Mesothelial cell of epicardium (in vitro differentiated cells): ENCODE results near the gene PDXDC1. TPM values are rescaled to one million over a fixed set of nuclear protein-coding genes. Genes with fewer than 3 reads are reported as not detected.
A peak's percentile ranks its signal among the peaks of the same experiment; 100 is the strongest.
"Not testable (repeated sequence)": the region's sequence is repeated elsewhere in the genome, so short reads cannot be mapped to it uniquely, and the experiment has no call there.

Experiments used
- DNase-seq, 2 experiments: peaks; one replicate each; pipeline ENCODE4 v3.0.0; 2021; ENCODE audit warnings: low spot score in 2 of 2; ENCODE audit not compliant: unreplicated experiment in 2 of 2
- H3K27ac Mint-ChIP-seq: 2 replicates; pipeline ENCODE4 v1.8.0; 2021; ENCODE audit warnings: mixed read lengths
- H3K27me3 Mint-ChIP-seq: 2 replicates; pipeline ENCODE4 v1.8.0; 2021; ENCODE audit warnings: low read depth, mixed read lengths
- H3K36me3 Mint-ChIP-seq: 2 replicates; pipeline ENCODE4 v1.8.0; 2021; ENCODE audit warnings: mixed read lengths
- H3K4me1 Mint-ChIP-seq: 2 replicates; pipeline ENCODE4 v1.8.0; 2021; ENCODE audit warnings: mixed read lengths
- H3K4me3 Mint-ChIP-seq: 2 replicates; pipeline ENCODE4 v1.8.0; 2021; ENCODE audit warnings: mild to moderate bottlenecking, moderate library complexity, mixed read lengths
- H3K9me3 Mint-ChIP-seq: 2 replicates; pipeline ENCODE4 v1.8.0; 2021; ENCODE audit warnings: mixed read lengths
- total RNA-seq: library from RNA; stranded (reverse); gene quantifications from 3 replicates; pipeline ENCODE4 v1.2.1, GENCODE V29; 2021

PDXDC1 gene
- total RNA-seq, 1 donor from 2014 or later: 115 TPM

DNA sequence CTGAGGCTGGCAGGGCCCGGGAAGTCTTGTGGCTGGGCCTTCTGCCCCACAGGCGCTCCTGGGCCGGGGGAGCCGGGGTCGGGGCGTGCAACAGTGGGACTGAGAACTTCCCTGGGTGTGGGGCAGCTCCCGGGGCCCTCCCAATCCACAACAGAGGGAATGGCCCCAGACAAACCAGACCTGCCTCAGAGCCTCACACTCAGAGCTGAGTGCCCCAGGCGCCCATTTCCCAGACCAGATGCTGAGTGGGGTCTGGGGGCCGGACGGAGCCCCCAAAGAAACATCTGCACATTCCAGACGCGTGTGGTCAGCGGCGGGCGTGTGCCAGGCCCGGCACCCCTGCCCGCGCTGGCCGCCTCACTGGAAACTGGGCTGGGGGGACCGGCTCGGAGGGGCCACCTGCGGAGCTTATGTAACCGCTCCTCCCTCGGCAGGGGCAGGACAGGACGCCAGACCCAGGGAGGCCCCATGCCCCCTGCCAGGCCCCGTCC is 168.8 kb downstream of the PDXDC1 start:
- H3K27ac Mint-ChIP-seq, H3K4me3 Mint-ChIP-seq, H3K27me3 Mint-ChIP-seq, H3K36me3 Mint-ChIP-seq, DNase-seq, H3K9me3 Mint-ChIP-seq: not testable (repeated sequence)
- peaks cover 15% of the 10 kb centered on the region for H3K4me1 Mint-ChIP-seq

- peaks cover 15% of the 10 kb centered on the region for H3K4me1 Mint-ChIP-seq
- H3K27me3 Mint-ChIP-seq, H3K36me3 Mint-ChIP-seq, H3K9me3 Mint-ChIP-seq, DNase-seq: not testable (repeated sequence)
- H3K27ac Mint-ChIP-seq: peak overlapping the region; percentile 79
- H3K4me3 Mint-ChIP-seq: peak overlapping the region; percentile 48
Measured at GRCh38 chr16:15144092-15144631, 169.3 kb downstream of the PDXDC1 start.

GRCh38 chr16:15144781-15145417 is 170.1 kb downstream of the PDXDC1 start:
- Mint-ChIP-seq H3K4me1 (peaks cover 15% of the 10 kb centered on the region), H3K4me3 (peak overlapping the region; percentile 48), H3K27ac (peak overlapping the region; percentile 79)
- not testable (repeated sequence) for DNase-seq, H3K36me3 Mint-ChIP-seq, H3K9me3 Mint-ChIP-seq, H3K27me3 Mint-ChIP-seq

DNA sequence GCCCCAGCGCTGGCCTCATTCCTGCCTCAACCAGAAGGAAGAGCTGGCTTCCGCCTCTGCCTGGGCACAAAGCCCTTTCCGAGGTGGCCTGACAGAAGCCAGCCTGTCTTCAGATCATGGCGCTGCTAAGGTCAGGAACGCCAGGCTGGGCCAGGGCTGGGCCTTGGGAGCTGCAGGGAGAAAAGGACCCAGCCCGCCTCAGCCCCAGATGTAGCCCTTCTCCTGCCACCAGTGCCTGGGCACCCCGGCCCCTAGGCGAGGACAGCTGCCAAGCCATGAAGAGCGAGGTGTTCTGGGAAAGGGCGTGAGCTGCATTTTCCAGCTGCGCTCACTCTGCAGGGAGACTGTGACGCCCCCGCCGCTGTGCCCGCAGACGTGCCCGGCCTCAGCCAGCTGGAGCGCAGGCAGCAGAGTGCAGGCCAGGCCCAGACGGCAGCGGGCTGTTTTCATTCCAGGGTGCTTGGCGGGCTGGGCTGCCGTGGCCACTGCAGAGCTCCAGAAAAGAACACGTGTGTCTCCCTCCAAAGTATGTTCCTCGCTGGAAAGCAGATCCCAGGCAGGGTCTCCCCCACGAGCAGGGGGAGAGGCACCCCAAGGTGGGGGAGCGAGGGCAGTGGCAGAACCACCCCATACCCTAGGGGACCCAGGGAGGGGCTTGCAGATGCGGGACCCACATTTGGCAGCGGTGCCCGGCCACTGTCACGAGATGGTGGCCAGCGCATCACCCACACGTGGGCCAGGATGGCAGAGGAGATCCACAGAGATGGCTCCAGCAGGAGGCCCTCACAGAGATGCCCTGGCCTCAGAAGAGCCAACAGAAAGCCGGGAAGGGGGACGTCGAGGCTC is 170.8 kb downstream of the PDXDC1 start:
- not testable (repeated sequence) for H3K4me3 Mint-ChIP-seq, H3K9me3 Mint-ChIP-seq, DNase-seq, H3K36me3 Mint-ChIP-seq, H3K27me3 Mint-ChIP-seq
- peaks cover 15% of the 10 kb centered on the region for H3K4me1 Mint-ChIP-seq
- H3K27ac Mint-ChIP-seq: peak overlapping the region; percentile 30

GRCh38 chr16:15146264-15146662 is 171.4 kb downstream of the PDXDC1 start:
- H3K4me1 Mint-ChIP-seq: peaks cover 15% of the 10 kb centered on the region
- H3K9me3 Mint-ChIP-seq, H3K27me3 Mint-ChIP-seq, H3K4me3 Mint-ChIP-seq, DNase-seq, H3K36me3 Mint-ChIP-seq: not testable (repeated sequence)
- H3K27ac Mint-ChIP-seq: peak overlapping the region; percentile 30

DNA sequence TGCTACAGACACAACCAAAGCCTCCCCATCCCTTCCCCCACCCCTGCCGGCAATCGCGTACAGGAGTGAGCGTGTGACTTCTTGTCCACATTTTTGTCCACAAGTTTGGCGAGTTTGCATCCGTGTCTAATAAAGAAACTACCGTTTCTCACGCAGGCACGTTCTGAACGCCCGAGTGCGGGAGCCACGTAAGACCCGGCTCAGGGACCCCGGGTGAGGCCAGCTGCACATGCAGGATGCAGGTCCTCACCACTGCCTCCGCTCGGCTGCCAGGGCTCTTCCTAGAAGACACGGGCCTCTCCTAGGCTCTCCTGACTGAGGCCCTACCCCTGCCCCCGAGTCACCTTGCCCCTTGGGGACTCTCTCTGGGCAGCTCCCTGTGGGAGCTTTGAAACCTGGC is 174.0 kb downstream of the PDXDC1 start:
- H3K27ac Mint-ChIP-seq, H3K9me3 Mint-ChIP-seq, H3K27me3 Mint-ChIP-seq, H3K36me3 Mint-ChIP-seq, DNase-seq, H3K4me3 Mint-ChIP-seq: not testable (repeated sequence)
- H3K4me1 Mint-ChIP-seq: peaks cover 15% of the 10 kb centered on the region

DNA sequence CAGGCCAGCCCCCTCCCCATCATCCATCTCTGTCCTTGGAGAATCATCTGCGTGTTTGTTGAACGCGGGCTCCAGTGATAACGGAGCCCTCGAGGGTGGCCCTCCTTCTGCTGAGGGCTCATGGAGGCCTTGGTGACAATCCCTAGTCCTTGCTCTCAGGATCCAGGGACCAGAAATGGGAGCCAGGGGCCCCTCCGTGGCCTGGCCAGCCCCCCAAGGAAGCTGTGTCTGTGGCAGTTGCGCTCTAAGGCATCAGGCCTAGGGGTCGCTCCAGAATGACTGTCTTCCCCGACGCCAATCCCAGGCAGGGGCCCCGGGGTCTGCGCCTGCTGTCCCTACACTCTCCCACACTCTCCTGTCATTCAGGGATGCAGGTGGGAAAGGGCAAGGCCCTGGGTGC is 174.4 kb downstream of the PDXDC1 start:
- peaks cover 12% of the 10 kb centered on the region for H3K4me1 Mint-ChIP-seq
- H3K4me3 Mint-ChIP-seq, DNase-seq, H3K36me3 Mint-ChIP-seq, H3K27me3 Mint-ChIP-seq, H3K9me3 Mint-ChIP-seq, H3K27ac Mint-ChIP-seq: not testable (repeated sequence)

- not testable (repeated sequence) for H3K9me3 Mint-ChIP-seq
Measured at GRCh38 chr16:15154005-15154404, 179.2 kb downstream of the PDXDC1 start.

GRCh38 chr16:15154650-15155562 is 180.1 kb downstream of the PDXDC1 start:
- H3K36me3 Mint-ChIP-seq, H3K27me3 Mint-ChIP-seq, H3K27ac Mint-ChIP-seq, H3K4me1 Mint-ChIP-seq, H3K9me3 Mint-ChIP-seq: not testable (repeated sequence)
- peak; percentile 76 to 88 for DNase-seq
- H3K4me3 Mint-ChIP-seq: peak overlapping the region; percentile 64

More at GRCh38 chr16:15154005-15154404, 179.2 kb downstream of the PDXDC1 start:
- DNase-seq, H3K36me3 Mint-ChIP-seq, H3K27ac Mint-ChIP-seq, H3K4me1 Mint-ChIP-seq, H3K27me3 Mint-ChIP-seq: not testable (repeated sequence)
- peak overlapping the region; percentile 68 for H3K4me3 Mint-ChIP-seq

DNA sequence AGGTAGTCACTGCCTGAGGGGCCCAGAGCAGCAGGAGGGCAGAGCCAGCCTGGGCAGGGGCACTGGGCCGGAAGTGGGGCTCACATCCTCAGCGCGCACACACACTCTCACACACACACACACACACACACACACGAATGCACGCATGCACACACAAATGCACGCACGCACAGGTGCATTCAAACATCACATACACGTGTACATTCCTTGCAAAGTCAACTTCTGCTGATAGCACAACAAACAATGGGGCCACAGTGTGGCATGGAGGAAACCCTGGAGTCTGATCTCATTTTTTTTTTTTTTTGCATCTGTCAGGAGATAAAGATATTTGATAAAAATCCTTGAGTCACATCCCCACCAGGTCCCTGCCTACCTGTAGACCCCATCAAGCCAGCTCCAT is 182.8 kb downstream of the PDXDC1 start:
- H3K4me1 Mint-ChIP-seq, H3K27me3 Mint-ChIP-seq, H3K36me3 Mint-ChIP-seq, H3K27ac Mint-ChIP-seq, H3K9me3 Mint-ChIP-seq, DNase-seq, H3K4me3 Mint-ChIP-seq: not testable (repeated sequence)

- not testable (repeated sequence) for H3K9me3 Mint-ChIP-seq, H3K27ac Mint-ChIP-seq, H3K4me1 Mint-ChIP-seq, DNase-seq, H3K4me3 Mint-ChIP-seq, H3K27me3 Mint-ChIP-seq, H3K36me3 Mint-ChIP-seq
Measured at GRCh38 chr16:15159671-15160070, 184.8 kb downstream of the PDXDC1 start.

- H3K27ac Mint-ChIP-seq, DNase-seq, H3K36me3 Mint-ChIP-seq, H3K27me3 Mint-ChIP-seq, H3K9me3 Mint-ChIP-seq, H3K4me1 Mint-ChIP-seq, H3K4me3 Mint-ChIP-seq: not testable (repeated sequence)
Measured at GRCh38 chr16:15160571-15160970, 185.7 kb downstream of the PDXDC1 start.

- not testable (repeated sequence) for H3K27ac Mint-ChIP-seq, H3K9me3 Mint-ChIP-seq, DNase-seq, H3K27me3 Mint-ChIP-seq, H3K4me1 Mint-ChIP-seq, H3K4me3 Mint-ChIP-seq, H3K36me3 Mint-ChIP-seq
Measured at GRCh38 chr16:15163055-15163454, 188.2 kb downstream of the PDXDC1 start.
